ENCODE results near the gene TPST2.
A peak's percentile ranks its signal among the peaks of the same experiment; 100 is the strongest.

TPST2 gene

GRCh38 chr22:26479792-26480610 is 109.9 kb downstream of the TPST2 start:
- DNase-seq (ENCODE audit: insufficient read length, low spot score) (no peak), FAIRE-seq (no peak)
- TF ChIP-seq SPI1 (IDR thresholded peaks at IDR 0.05; ENCODE audit: low read depth, low read length) = peak; percentile 83
- no peak for TF ChIP-seq POU2F2 (IDR thresholded peaks at IDR 0.05; ENCODE audit: low read depth, low read length)
- TF ChIP-seq POLR2AphosphoS5 (IDR thresholded peaks at IDR 0.05; ENCODE audit: low read depth, low read length) = no peak

GRCh38 chr22:26479043-26479791 is 110.7 kb downstream of the TPST2 start:
- no peak for FAIRE-seq
- no peak for DNase-seq (ENCODE audit: insufficient read length, low spot score)

GRCh38 chr22:26477341-26477731 is 112.6 kb downstream of the TPST2 start:
- TF ChIP-seq SPI1 (IDR thresholded peaks at IDR 0.05; ENCODE audit: low read depth, low read length) (no peak), POU2F2 (IDR thresholded peaks at IDR 0.05; ENCODE audit: low read depth, low read length) (no peak), PAX5 (IDR thresholded peaks at IDR 0.05; ENCODE audit: insufficient read depth, low read length, severe bottlenecking) (no peak), POLR2A (IDR thresholded peaks at IDR 0.05; ENCODE audit: low read depth, low read length) (no peak), POLR2AphosphoS5 (IDR thresholded peaks at IDR 0.05; ENCODE audit: low read depth, low read length) (no peak), TAF1 (IDR thresholded peaks at IDR 0.05; ENCODE audit: low read depth, low read length) (no peak)
- FAIRE-seq (no peak), DNase-seq (ENCODE audit: insufficient read length, low spot score) (no peak)

More at GRCh38 chr22:26479043-26479791, 110.7 kb downstream of the TPST2 start:
- TF ChIP-seq POU2F2 (IDR thresholded peaks at IDR 0.05; ENCODE audit: low read depth, low read length) (no peak), PAX5 (IDR thresholded peaks at IDR 0.05; ENCODE audit: insufficient read depth, low read length, severe bottlenecking) (no peak), POLR2AphosphoS5 (IDR thresholded peaks at IDR 0.05; ENCODE audit: low read depth, low read length) (no peak), SPI1 (IDR thresholded peaks at IDR 0.05; ENCODE audit: low read depth, low read length) (no peak), TAF1 (IDR thresholded peaks at IDR 0.05; ENCODE audit: low read depth, low read length) (no peak), POLR2A (IDR thresholded peaks at IDR 0.05; ENCODE audit: low read depth, low read length) (no peak)

- TF ChIP-seq TAF1 (IDR thresholded peaks at IDR 0.05; ENCODE audit: low read depth, low read length) = no peak
- no peak for TF ChIP-seq PAX5 (IDR thresholded peaks at IDR 0.05; ENCODE audit: insufficient read depth, low read length, severe bottlenecking)
- no peak for TF ChIP-seq POU2F2 (IDR thresholded peaks at IDR 0.05; ENCODE audit: low read depth, low read length)
- TF ChIP-seq POLR2AphosphoS5 (IDR thresholded peaks at IDR 0.05; ENCODE audit: low read depth, low read length) = no peak
- no peak for TF ChIP-seq SPI1 (IDR thresholded peaks at IDR 0.05; ENCODE audit: low read depth, low read length)
- no peak for TF ChIP-seq POLR2A (IDR thresholded peaks at IDR 0.05; ENCODE audit: low read depth, low read length)
- FAIRE-seq = no peak
- no peak for DNase-seq (ENCODE audit: insufficient read length, low spot score)
These were observed 113.1 kb downstream of the TPST2 start for GRCh38 chr22:26476705-26477340.

- TF ChIP-seq SPI1 (IDR thresholded peaks at IDR 0.05; ENCODE audit: low read depth, low read length) (no peak), POLR2A (IDR thresholded peaks at IDR 0.05; ENCODE audit: low read depth, low read length) (no peak), PAX5 (IDR thresholded peaks at IDR 0.05; ENCODE audit: insufficient read depth, low read length, severe bottlenecking) (no peak), POLR2AphosphoS5 (IDR thresholded peaks at IDR 0.05; ENCODE audit: low read depth, low read length) (no peak), TAF1 (IDR thresholded peaks at IDR 0.05; ENCODE audit: low read depth, low read length) (no peak), POU2F2 (IDR thresholded peaks at IDR 0.05; ENCODE audit: low read depth, low read length) (no peak)
- FAIRE-seq (peak; percentile 73), DNase-seq (ENCODE audit: insufficient read length, low spot score) (no peak)
These were observed 115.2 kb downstream of the TPST2 start for GRCh38 chr22:26474682-26475081.
